B cell (primary cell): ENCODE data around the gene CST11.

Experiments used
- CTCF ChIP-seq: fragments of 200-600 bp; IDR thresholded peaks from one replicate; pipeline ENCODE4 v1.8.0; 2022; ENCODE audit warnings: antibody characterized with exemption, mild to moderate bottlenecking
- EZH2 ChIP-seq: IDR thresholded peaks from 2 replicates; pipeline ENCODE4 v1.6.1; 2012; ENCODE audit warnings: borderline replicate concordance, low read depth, mild to moderate bottlenecking, moderate library complexity, low read length; ENCODE audit not compliant: insufficient read depth, poor library complexity, severe bottlenecking

GRCh38 chr20:23406880-23407279 is 45.8 kb downstream of the CST11 start:
- TF ChIP-seq CTCF (no peak), EZH2 (no peak)
